Mucosa of rectum (tissue), 2 donors: Measurements from ENCODE around the gene FKBP2.

Source experiments
- H3K27ac ChIP-seq, 2 donors: one replicate each; pipeline ENCODE4 v1.7.0; 2013; ENCODE audit warnings: inconsistent platforms in 2 of 2, low read depth in 2 of 2, low read length in 2 of 2
- H3K27me3 ChIP-seq, 2 donors: one replicate each; pipeline ENCODE4 v1.7.0; 2013; ENCODE audit warnings: low read length in 2 of 2; ENCODE audit not compliant: control insufficient read depth in 2 of 2, insufficient read depth in 2 of 2
- H3K36me3 ChIP-seq, 2 donors: one replicate each; pipeline ENCODE4 v1.7.0; 2013; ENCODE audit warnings: low read length in 2 of 2; ENCODE audit not compliant: control insufficient read depth in 2 of 2, insufficient read depth in 2 of 2
- H3K4me1 ChIP-seq, 2 donors: one replicate each; pipeline ENCODE4 v1.7.0; 2013; ENCODE audit warnings: low read length in 2 of 2, mild to moderate bottlenecking in 1 of 2; ENCODE audit not compliant: control insufficient read depth in 2 of 2, insufficient read depth in 2 of 2
- H3K4me3 ChIP-seq, 2 donors: one replicate each; pipeline ENCODE4 v1.7.0; 2013; ENCODE audit warnings: low read length in 2 of 2
- H3K9ac ChIP-seq, 2 donors: one replicate each; pipeline ENCODE4 v1.7.0; 2013; ENCODE audit warnings: low read length in 2 of 2, low read depth in 1 of 2, mild to moderate bottlenecking in 1 of 2
- H3K9me3 ChIP-seq, 2 donors: one replicate each; pipeline ENCODE4 v1.7.0; 2013; ENCODE audit warnings: low read length in 2 of 2; ENCODE audit not compliant: control insufficient read depth in 2 of 2
- donor health status: healthy.
- donor health status: Normal muscosa, but diverticular disease.

The FKBP2 gene

DNA sequence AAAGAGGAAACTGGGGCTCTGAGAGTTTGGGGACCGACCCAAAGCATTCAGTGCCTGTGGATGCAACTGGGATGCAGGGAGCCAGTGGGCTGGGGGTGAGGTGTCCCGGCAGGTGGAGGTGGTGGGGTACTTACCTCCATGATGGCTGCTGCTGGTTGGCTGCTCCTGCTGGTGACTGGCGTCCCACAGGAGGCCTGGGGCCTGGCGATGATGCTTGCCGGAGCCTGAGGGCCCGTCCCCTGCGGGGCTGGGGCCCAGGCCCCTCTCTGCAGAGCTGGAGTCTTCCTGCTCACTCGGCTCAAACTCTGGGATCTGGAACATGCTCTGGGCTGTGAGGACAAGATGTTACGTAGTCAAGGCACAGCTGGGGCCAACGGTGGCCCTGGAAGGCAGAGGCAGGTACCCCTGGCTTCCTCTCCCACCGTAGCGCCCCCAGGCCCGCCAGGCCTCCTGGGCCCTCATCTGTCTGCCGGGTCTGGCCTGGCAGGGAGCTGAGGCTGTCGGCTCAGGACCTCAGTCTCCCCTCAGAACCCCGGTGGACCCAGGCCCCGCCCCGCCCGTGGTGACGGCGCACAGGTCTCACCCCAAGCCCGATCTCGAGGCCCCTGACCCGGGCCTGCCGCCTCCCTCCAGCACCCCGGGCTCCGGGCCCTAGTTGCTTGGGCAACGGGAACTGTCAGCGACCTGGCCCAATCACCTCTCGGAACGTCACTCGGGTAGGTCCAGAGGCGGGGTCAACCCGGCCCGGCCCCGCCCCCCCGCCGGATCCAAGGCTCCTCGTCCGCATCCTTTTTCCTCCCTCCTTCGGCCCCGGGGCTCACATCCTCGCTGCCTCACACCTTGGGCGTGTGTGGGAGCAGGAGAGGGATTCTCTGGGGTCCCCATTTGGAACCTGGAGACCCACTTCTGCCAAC is 43.4 kb downstream of the FKBP2 start, which contains the start of gene BAD:
TSS of gene BAD (minus strand) at position 618 of the 914 bp plus-strand sequence. CDS start at position 321, 297 bp downstream.
- H3K36me3 ChIP-seq = peaks cover 2 to 8% of the 10 kb centered on the region in 2 donors
- H3K9me3 ChIP-seq = no peaks in the 10 kb centered on the region
- peaks cover 23 to 24% of the 10 kb centered on the region in 2 donors for H3K4me1 ChIP-seq
- peak within 1 kb of the TSS; percentile 98 to 99 for H3K27ac ChIP-seq
- H3K9ac ChIP-seq = peak within 1 kb of the TSS; percentile 96 to 97
- peak within 1 kb of the TSS; percentile 92 for H3K4me3 ChIP-seq
- no peaks in the 10 kb centered on the region for H3K27me3 ChIP-seq

DNA sequence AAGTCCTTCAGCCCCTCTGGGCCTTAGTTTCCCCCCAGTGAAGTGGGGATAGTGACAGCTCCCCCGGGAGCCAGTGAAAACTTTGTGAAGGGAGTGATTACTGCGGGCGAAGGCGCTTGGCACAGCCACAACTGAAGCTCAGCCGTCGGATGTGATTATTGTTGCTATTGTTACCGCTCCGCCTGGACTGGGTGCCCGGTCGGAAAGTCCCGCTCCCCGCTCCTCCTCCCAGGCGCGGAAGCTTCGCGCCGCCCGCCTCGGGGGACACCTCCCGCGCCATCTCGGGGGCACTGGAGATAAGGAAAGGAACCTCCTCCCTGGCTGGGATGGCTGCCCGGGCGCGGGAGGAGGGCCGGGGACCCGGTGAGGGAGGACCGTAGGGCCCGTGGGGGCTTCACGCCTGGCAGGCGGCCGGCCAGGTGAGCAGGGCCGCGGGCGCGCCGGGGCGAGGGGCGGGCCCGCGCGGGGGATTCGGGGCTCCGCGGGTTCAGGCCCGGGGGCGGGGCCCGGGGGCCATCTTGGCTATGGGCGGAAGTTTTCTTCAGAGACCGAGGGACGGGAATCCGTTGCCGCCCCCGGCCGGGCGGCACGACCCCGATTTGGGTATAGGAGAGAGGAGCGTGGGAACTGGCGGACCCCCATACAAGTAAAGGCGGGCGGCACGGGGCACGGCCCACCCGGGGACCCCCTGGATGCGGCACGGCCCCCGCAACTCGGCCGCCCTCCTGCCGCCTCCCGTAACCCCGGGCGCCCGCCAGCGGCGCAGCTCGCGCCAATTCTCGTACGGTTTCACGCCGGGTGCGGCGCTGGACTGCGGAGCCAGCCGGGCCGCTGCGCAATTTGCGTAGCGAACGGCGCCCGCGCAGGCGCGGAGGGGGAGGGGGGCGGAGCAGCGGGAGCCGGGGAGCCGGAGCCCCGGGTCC is 44.3 kb downstream of the FKBP2 start, which contains the start of gene GPR137:
TSS of gene GPR137 (plus strand) at position 887 of the 923 bp plus-strand sequence. CDS start 677 bp downstream, outside the sequence.
- Histone ChIP-seq H3K4me3 (peak within 1 kb of the TSS; percentile 92), H3K27me3 (peaks cover 2% of the 10 kb centered on the region in 2 donors), H3K4me1 (peaks cover 23 to 24% of the 10 kb centered on the region in 2 donors), H3K27ac (peak within 1 kb of the TSS; percentile 98 to 99), H3K9me3 (no peaks in the 10 kb centered on the region), H3K36me3 (peaks cover 2 to 8% of the 10 kb centered on the region in 2 donors), H3K9ac (peak within 1 kb of the TSS; percentile 96 to 97)

DNA sequence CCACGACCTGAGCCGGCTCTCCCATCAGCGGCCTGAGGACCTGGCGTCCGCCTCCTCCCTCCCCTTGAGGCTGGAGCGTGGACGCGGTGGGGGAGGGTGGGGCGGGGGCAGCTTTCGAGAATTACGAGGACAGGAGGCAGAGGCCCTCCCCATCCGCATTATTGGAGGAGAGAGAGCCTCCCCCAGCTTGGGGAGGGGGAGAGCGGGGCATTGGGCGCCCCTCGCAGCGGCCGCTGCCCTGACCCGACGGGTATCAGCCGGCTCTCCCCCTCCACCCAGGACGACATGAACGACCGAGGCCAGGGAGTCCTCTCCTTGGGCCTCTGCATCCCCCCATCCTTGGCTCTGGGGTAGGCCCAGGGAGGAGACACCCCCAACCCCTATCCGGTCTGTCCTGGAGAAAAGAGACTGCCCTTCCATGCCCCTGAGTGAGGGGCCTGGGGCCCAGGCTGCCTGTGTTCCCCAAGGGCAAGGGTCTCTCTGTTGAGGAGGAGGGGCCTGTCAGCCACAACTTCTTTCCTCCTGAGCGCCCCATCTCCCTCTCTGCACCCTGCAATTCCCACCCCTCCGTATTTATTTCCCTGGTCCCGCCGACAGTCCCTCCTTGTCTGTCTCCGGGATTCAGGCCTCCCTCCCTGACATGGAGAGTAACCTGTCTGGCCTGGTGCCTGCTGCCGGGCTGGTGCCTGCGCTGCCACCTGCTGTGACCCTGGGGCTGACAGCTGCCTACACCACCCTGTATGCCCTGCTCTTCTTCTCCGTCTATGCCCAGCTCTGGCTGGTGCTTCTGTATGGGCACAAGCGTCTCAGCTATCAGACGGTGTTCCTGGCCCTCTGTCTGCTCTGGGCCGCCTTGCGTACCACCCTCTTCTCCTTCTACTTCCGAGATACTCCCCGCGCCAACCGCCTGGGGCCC is 45.2 kb downstream of the FKBP2 start:
- peaks cover 23 to 24% of the 10 kb centered on the region in 2 donors for H3K4me1 ChIP-seq
- H3K9ac ChIP-seq = peak overlapping the region; percentile 47 to 97
- peak overlapping the region; percentile 92 for H3K4me3 ChIP-seq

DNA sequence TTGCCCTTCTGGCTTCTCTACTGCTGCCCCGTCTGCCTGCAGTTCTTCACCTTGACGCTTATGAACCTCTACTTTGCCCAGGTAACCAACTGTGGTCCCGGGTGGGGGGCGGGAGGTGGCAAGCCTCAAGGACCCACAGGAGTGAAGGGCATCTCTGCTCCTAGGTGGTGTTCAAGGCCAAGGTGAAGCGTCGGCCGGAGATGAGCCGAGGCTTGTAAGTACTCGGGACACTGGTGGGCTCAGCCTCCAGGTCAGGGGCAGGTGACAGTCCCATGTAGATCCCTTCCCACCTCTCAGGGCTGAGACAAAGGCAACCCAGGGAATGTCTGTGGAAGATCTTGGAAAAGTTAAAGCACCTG is 45.9 kb downstream of the FKBP2 start:
- no peaks in the 10 kb centered on the region for H3K9me3 ChIP-seq
- no peak overlapping the region for H3K4me3 ChIP-seq
- peaks cover 11 to 14% of the 10 kb centered on the region in 2 donors for H3K27me3 ChIP-seq
- H3K27ac ChIP-seq = no peak overlapping the region
- peaks cover 23 to 26% of the 10 kb centered on the region in 2 donors for H3K4me1 ChIP-seq
- no peak overlapping the region for H3K9ac ChIP-seq
- H3K36me3 ChIP-seq = peaks cover 2 to 4% of the 10 kb centered on the region in 2 donors

More for the DNA sequence above, 45.2 kb downstream of the FKBP2 start:
- H3K9me3 ChIP-seq = no peaks in the 10 kb centered on the region
- H3K36me3 ChIP-seq = peaks cover 2 to 8% of the 10 kb centered on the region in 2 donors
- peak overlapping the region; percentile 98 to 99 for H3K27ac ChIP-seq
- peaks cover 10% of the 10 kb centered on the region in 2 donors for H3K27me3 ChIP-seq

DNA sequence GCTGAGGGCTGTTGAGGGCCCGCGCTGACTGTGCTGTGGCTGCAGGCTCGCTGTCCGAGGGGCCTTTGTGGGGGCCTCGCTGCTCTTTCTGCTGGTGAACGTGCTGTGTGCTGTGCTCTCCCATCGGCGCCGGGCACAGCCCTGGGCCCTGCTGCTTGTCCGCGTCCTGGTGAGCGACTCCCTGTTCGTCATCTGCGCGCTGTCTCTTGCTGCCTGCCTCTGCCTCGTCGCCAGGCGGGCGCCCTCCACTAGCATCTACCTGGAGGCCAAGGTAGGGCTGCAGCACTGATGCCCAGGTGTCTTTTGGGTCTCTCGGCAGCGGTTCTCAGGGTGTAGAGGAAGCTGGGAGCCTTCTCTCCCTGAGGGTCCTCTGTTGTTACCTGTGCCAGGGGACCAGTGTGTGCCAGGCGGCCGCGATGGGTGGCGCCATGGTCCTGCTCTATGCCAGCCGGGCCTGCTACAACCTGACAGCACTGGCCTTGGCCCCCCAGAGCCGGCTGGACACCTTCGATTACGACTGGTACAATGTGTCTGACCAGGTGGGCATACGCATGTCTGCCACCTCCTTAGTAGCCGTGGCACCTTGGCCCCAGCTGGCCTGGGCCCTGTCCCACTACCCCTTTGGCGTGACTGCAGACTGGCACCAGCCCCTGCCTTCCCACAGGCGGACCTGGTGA is 46.9 kb downstream of the FKBP2 start:
- peaks cover 27 to 32% of the 10 kb centered on the region in 2 donors for H3K4me1 ChIP-seq
- H3K9me3 ChIP-seq = no peaks in the 10 kb centered on the region
- H3K36me3 ChIP-seq = no peaks in the 10 kb centered on the region
- H3K4me3 ChIP-seq = no peak overlapping the region
- H3K27me3 ChIP-seq = peaks cover 18 to 22% of the 10 kb centered on the region in 2 donors
- no peak overlapping the region for H3K9ac ChIP-seq
- no peak overlapping the region for H3K27ac ChIP-seq

DNA sequence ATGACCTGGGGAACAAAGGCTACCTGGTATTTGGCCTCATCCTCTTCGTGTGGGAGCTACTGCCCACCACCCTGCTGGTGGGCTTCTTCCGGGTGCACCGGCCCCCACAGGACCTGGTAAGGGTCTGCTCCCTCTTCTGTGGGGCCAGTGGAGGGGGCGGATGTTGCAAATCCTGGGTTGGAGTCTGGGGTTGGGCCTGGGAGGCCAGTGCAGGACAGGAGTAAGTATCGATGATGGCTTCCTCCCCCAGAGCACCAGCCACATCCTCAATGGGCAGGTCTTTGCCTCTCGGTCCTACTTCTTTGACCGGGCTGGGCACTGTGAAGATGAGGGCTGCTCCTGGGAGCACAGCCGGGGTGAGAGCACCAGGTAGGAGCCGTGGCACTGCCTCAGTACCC is 47.5 kb downstream of the FKBP2 start:
- H3K27me3 ChIP-seq = peaks cover 22 to 27% of the 10 kb centered on the region in 2 donors
- no peaks in the 10 kb centered on the region for H3K36me3 ChIP-seq
- peaks cover 21 to 27% of the 10 kb centered on the region in 2 donors for H3K4me1 ChIP-seq
- H3K9ac ChIP-seq = no peak overlapping the region
- no peaks in the 10 kb centered on the region for H3K9me3 ChIP-seq
- H3K27ac ChIP-seq = no peak overlapping the region
- H3K4me3 ChIP-seq = no peak overlapping the region

DNA sequence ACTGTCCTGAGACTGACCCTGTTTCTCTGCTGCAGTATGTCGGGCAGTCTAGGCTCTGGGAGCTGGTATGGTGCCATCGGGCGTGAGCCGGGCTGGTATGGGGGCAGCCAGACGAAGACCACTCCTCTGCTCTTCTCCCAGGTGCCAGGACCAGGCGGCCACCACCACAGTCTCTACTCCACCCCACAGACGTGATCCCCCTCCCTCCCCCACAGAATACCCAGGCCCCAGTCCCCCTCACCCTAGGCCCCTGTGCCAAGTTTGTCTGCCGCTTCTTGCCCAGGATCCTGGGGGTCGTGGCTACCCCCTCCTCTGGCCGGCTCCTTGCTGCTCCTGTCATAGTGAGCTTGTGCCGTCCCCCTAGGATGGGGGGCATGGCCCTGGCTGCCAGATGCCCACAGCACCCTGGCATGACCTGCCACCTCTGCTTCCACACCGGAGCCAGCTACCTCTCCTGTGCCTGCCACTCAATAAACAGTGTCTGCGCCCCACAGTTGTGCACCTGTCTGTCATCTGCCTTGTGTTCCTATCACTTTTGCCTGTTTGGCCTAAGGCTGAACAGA is 48.2 kb downstream of the FKBP2 start:
- no peak overlapping the region for H3K4me3 ChIP-seq
- no peak overlapping the region for H3K27ac ChIP-seq
- no peaks in the 10 kb centered on the region for H3K36me3 ChIP-seq
- H3K27me3 ChIP-seq = peaks cover 26 to 31% of the 10 kb centered on the region in 2 donors
- no peaks in the 10 kb centered on the region for H3K9me3 ChIP-seq
- no peak overlapping the region for H3K9ac ChIP-seq
- H3K4me1 ChIP-seq = peaks cover 14 to 20% of the 10 kb centered on the region in 2 donors

DNA sequence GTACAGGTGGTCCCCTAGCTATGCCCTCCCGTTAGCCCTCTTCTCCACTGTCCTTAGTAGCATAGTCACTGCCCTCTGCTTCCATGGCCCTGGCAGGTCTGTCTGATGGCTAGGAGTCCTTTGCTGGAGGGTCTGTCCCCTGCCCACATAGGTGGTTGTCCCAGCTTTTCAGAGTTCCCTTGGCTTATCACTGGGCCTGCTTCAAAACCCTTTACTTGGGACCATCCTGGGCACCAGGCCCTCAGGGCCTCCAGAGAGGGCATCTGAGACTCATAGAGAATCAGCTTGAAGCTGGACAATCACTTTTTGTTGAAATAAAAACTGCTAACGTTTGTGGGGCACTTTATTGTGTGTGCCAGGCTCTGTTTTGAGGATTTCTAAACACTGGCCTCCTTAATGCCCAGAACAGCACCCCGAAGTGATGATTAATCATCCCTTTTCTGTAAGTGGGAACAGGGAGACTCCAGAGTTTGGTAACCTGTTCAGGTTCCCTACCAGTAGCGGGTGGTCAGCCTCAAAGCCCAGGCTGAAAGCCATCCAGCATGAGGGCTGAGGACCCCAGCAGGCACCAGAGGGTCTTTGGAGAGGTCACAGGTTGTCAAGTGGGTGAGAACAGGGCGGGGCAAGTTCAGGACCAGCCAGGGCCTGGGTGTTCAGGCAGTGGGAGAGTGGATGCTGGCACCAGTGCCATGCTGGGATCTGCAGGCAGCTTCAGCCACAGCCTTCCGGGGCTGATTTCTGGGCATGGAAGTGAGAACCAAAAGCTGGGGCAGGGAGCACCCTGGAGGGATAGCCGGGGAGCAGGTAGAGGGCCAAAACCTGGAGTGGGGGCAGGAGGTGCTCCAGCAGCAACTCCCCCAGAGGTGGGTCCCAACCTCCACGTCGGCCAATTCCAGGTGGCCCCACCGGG is 49.7 kb downstream of the FKBP2 start:
- no peak overlapping the region for H3K27ac ChIP-seq
- no peak overlapping the region for H3K9ac ChIP-seq
- peaks cover 12 to 17% of the 10 kb centered on the region in 2 donors for H3K4me1 ChIP-seq
- H3K9me3 ChIP-seq = no peaks in the 10 kb centered on the region
- H3K36me3 ChIP-seq = no peaks in the 10 kb centered on the region
- H3K4me3 ChIP-seq = no peak overlapping the region
- H3K27me3 ChIP-seq = peaks cover 34 to 39% of the 10 kb centered on the region in 2 donors
